Adipose tissue (tissue), 3 donors: ENCODE measurements around the gene NOTUM. TPM values are rescaled to one million over a fixed set of nuclear protein-coding genes. Genes with fewer than 3 reads are reported as not detected.

Source experiments
- H3K27ac ChIP-seq: one replicate; pipeline ENCODE4 v1.5.1; 2013; ENCODE audit warnings: low read depth, low read length
- WGBS, 3 donors: extraction: QIAGEN DNeasy Blood & Tissue Kit; methylation state at CpG; one replicate each; pipeline ENCODE4 v1.1.7; 2013; 5-methylcytosine and 5-hydroxymethylcytosine counted together
- polyA plus RNA-seq, 3 donors: library from polyadenylated mRNA; stranded (reverse); fragments of 200-250 nt; gene quantifications; one replicate each; pipeline ENCODE4 v1.2.3, GENCODE V29; 2013
- donor health status: healthy with polysubstance abuse.
- donor health status: Bipolar disorder and iron deficiency.
- donor health status: healthy.

NOTUM gene
- polyA plus RNA-seq, 3 donors: 0.03 to 0.67 (median 0.31) TPM

DNA sequence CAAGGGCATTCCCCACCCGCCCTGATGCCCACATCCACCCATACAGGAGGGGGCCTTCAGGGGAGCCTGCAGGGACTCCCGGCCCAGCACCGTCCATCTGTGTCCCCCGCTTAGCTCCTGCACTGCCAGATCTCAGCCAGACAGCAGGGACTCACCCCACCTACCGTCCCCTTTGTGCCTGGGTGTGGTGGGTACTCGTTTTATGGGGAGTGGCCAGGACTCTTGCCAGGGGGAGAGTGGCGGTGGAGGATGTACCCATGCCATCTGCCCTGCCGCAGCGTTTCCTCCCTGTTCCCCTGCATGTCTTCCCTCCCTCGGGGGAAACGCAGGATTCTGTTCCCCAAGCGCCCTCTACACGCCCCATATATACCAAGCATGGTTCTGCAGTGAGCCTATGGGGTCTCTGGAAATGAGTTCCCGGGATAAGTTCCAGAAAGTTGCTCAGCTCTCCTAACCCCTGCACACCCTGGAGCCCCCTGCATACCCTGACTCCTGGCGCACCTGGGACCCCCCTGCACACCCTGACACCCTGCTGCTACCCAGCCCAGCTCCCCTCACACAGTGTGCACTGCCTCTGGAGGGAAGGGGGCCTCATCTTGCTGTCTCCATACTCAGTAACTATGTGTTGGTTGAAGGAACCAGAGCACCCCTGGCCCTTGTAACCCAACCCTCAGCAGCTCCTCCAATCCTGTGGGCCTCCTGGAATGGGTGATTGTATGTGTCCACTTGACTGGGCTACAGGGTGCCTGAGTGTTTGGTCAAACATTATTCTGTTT is 29.2 kb downstream of the NOTUM start:
- 30 to 47% (median 35%) methylated on average over 15 of the region's 15 CpGs for WGBS, 3 donors
- H3K27ac ChIP-seq: no peak overlapping the region

DNA sequence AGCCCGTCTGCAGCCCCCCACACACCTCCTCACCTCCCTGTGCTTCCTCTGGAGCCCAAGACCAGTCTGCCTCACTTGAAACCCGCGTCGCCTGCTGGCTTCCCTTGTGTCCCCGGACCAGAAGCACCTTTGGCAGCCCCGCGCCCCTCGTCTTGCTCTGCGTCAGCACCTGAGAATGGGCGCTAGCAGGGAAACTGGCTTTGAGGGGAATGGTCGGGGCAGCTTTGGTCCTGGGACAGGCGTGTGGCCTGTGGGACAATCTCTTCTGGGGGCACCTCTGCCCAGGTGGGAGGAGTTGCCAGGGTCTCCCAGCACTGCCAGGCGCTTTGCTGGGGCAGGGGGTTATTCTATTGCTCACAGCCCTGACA is 29.8 kb downstream of the NOTUM start:
- 63 to 70% (median 65%) methylated on average over 13 of the region's 13 CpGs for WGBS, 3 donors
- no peak overlapping the region for H3K27ac ChIP-seq

DNA sequence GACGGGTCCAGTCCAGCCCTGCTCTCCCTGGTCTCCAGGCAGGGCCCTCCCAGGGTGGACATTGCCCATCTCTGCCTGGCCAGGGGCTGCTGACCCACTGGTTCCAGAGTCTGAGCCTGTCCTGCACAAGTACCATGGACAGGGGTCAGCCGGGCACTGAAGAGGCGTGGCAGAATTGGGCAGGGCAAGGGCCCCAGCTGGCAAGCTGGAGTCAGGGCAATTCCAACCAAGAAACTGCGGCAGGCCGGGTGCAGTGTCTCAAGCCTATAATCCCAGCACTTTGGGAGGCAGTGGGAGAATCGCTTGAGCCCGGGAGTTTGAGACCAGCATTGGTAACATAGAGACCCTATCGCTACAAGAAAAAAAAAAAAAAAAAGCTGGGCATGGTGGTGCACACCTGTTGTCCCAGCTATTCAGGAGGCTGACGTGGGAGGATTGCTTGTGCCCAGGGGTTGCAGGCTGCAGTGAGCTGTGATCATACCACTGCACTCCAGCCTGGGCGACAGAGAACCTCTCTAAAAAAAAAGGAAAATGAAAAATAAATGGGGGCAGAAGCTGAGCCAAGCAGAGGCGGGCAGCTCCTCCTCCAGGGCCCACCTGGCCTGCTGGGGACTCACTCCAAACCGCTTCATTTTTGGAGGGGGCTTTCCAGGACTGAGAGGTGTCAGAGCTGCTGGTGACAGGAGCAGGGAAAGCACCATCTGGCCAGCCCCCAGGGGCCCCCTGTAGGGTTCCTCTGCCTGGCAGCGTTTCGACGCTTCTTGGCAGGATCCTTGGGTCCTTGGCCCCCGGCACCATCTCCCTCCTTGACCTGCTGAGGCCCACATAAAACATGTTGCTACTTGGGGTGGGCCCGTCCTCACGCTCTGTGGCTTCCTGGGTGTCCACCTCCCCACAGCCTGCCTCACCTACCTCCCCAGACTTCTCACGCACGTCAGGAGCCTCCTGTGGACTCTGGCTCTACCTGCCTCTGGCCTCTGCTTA is 30.6 kb downstream of the NOTUM start:
- no peak overlapping the region for H3K27ac ChIP-seq
- 64 to 67% (median 67%) methylated on average over 20 of the region's 20 CpGs for whole genome bisulfite sequencing, 3 donors

DNA sequence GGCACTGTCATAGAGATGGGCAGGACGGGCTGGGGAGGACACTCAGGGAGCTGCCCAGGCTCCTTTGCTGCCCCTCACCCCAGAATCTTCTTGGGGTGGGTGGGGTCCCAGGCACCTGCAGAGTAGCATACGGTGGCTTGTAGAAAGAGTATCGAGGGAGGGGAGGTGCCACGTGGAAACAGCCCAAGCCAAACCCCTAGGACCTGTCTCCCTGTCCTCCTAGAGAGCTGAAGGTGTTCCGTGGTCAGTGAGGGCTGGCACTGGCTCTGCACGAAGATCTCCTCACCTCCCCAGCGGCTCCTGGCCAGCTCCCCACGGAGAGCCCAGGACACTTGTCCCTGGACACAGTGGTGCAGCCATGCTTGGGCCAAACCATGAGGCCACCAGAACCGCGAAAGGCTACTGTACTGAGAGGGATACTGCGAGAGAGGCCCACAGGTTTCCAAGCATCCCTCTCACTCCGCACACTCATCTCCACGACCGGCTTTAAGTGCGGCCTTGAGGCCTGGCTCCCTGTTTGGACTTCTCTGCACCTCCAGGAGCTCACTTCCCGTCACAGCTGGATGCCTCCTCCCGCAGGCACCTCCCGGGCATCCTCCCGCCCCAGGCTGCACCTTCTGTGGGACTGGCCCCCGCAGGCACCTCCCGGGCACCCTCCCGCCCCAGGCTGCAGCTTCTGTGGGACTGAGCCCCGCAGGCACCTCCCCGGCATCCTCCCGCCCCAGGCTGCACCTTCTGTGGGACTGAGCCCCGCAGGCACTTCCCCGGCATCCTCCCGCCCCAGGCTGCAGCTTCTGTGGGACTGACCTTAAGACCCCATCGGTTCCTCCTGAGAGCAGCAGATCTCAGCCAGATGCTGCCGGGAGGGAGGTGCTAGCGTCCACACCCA is 31.5 kb downstream of the NOTUM start:
- 90 to 91% (median 91%) methylated on average over 30 to 31 of the region's 31 CpGs for WGBS, 3 donors
- H3K27ac ChIP-seq: no peak overlapping the region

DNA sequence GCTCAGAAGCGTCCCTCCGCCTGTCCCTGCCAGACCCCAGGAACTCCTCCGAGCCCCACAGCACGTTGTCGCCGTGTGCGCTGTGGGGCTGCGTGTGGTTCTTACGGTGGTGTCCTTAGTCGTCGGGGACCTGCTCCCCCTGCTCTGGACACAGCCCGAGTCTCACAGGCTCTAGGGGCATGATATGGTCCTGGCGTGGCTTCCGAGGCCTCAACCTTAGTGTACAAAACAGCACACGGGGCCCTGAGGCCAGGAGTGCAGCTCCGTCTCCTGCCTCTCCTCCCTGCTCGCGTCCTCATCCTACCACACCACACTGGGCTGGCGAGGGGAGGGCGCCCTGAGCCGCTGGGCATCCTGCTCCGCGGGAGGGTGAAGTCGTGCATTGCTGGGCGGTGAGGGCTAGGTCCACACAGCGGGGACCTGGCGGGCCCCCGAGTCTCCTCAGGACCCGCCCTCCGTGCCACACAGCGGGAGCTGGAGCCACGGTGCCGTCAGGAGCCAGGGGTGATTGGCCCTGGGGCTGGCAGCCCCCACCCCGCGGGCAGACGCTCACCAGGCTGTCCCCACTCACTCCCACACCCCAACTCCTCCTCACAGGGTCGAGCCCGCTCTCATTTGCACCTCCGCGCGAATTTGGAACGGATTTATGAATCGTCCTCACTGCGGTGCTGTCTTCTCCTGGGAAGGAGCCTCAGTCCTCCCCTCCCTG is 32.3 kb downstream of the NOTUM start:
- H3K27ac ChIP-seq: no peak overlapping the region
- WGBS, 3 donors: 33 to 41% (median 37%) methylated on average over 43 to 44 of the region's 44 CpGs

DNA sequence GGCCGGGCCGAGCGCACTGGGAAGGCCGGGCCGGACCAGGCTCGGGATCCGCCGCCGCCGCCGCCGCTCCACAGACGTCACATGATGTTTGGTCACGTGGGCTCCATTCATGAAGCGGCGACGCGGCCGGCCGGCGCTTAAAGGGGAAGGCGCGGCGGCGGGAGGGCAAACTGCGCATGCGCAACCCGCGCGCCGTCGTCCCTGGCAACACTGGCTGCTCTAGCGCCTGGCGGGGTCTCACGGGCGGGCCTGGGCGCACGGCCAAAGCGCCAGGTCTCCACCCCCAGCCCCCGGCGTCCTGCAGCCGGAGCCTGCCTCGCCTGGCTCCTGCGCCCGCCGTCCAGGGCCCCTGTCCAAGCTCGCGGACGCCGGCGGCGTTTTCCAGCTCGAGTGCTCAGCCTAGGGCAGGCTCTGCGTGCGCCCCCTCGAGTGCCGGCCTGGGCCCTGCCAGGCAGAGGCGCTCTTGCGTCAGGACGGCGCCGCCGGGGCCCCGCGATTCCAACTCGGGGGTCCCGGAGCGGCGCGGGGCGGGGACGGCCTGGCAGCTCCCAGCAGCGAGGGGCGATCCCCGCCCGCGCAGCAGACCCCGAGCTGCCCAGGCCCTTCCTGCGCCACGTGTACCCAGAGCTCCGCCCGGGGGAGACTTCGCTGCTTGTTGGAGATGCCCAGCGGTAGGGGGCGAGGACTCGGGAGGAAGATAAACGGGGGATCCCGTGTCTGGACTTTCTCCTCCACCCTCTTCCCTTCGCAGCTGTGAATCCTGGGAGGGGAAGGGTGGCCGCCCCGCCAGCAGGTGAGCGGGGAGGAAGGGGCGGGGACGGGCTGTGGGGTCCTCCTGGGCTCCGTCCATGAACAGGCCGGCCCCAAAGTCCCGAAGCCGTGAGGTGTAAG is 33.1 kb downstream of the NOTUM start, which contains the start of gene MAFG:
TSS of gene MAFG (minus strand) at position 83 of the 891 bp plus-strand sequence. CDS start 4,550 bp downstream, outside the sequence.
- H3K27ac ChIP-seq: peak within 1 kb of the TSS; percentile 83
- WGBS, 3 donors: 1% methylated on average over 76 to 98 of the region's 98 CpGs

DNA sequence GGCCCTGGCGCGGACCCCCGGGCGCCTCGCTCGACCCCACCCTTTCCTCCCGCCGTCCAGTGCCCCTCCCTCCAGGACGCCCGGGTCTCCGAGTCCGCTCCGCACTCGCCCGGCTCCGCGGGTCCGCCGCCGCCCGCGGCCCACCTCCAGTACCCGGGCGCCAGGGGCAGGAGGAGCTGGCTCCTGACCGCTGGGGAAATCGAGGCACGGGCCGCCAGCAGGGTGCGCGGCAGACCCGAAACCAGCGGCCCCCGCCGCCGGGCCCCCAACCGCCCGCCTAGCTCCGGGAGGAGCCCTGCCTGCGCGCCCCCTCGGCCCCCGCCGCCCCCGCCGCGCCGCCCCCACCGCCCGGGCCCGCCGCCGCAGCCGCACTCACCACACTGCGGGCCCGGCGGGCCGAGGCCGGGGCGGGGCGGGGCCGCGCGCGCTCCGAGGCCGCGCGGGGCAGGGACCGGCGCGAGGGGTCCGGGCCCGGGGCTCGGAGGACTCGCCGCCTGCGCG is 33.8 kb downstream of the NOTUM start:
- 0 to 1% (median 0%) methylated on average over 18 to 70 of the region's 78 CpGs for WGBS, 3 donors
- peak overlapping the region; percentile 83 for H3K27ac ChIP-seq

DNA sequence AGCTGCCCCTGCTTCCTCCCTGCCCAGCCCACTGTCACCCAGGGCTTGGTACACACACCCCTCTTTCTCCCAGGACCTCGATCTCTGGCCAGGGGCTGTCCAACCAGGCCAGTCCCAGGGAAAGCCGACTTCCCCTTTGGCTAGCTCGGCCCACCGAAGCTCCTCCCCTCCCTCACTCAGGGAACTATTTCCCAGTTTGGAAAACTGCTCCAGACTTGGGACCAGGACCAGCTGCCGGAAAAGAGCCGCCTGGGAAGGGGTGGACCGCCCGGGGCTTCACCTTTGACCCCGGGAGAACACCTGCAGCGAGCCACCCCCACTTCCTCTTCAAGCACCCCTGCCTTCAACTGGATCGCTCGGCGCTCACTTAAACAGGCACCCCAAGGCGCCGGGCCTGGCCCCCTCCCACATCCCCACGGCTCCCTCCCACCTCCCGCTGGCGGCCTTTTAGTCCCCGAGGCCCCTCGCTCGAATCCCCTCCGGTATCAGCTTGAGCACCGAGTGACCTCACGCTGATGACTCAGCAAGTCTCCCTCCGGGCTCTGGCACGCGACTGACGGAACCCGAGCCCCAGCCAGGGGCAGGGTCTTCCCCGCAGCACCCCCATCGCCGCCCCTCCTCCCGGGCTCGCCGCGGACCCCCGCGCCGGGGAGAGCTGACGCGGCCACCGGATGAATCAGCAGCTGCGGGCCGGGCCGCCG is 34.4 kb downstream of the NOTUM start:
- 0 to 1% (median 1%) methylated on average over 35 to 46 of the region's 46 CpGs for WGBS, 3 donors
- H3K27ac ChIP-seq: peak overlapping the region; percentile 83

DNA sequence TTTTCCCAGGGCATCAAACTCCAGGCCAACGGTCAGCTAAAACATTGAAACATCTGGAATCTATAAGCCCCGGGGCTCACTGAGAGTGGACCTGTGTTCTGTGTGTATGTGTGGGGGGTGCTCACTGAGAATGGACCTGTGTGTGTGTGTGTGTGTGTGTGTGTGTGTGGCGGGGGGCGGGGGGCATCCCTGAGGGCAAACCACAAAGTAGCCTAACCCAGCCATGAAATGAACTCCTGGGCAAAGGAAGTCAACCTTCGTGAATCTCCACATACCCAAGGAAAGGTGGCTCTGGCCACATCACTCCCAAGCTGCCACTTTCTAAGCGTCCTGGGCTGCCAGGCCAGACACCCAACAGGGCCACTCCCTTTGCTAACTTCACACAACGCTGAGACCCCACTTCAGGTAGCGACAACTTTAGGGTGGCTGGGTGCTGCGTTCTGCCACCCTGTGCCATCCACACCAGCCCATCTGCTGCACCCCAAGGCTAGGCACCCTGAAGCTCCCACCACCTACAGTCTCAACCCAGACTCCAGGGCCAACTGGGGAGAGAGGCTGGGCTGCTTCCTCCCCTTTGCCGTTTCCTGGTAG is 35.0 kb downstream of the NOTUM start:
- WGBS, 3 donors: 51 to 58% (median 54%) methylated on average over 10 of the region's 10 CpGs

DNA sequence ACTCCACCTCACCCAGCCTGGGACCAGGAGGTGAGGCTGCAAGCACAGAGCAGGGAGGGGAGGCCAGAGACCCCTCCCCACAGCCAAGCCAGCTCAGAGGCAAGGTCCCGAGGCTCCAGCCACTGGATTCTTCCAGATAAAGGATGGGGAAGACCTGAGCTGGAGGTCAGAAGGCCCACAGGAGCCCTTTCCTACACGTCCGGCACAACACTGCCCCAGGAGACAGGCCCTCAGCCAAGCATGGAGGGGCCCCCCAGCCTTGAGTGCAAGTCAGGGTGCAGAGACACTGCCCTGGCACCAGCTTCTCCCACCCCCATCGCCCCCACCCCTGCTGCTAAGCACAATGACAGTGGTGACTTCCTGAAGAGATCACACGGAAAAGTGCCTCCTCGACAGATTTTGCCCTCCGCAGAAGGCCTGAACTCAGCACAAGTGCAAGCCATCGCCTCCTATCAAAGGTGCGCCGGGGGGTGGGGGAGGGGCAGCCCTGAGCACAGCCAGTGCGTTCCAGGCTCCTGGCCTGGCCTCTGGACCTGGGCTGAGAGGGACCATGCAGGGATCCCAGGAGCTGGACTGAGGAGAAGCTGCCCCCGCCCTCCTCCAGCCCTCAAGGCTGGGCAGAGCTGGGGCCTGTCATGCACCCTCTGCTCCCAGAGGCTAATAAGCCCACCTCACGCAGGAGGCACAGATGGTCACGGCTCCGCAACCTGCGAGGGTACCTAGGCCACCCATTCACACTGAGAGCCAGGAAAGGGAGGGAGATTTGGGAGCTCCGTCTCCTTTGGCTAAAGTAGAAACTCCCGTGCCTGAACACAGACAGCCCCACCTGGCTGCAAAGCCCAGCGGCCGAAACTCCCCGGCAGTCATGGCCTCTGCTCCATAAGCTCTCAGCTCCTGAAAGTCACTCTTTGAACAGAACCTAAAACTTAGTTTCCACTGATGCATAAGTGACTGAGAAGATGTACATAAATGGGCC is 36.1 kb downstream of the NOTUM start:
- H3K27ac ChIP-seq: no peak overlapping the region

More for the DNA sequence above, 35.0 kb downstream of the NOTUM start:
- peak overlapping the region; percentile 56 for H3K27ac ChIP-seq

DNA sequence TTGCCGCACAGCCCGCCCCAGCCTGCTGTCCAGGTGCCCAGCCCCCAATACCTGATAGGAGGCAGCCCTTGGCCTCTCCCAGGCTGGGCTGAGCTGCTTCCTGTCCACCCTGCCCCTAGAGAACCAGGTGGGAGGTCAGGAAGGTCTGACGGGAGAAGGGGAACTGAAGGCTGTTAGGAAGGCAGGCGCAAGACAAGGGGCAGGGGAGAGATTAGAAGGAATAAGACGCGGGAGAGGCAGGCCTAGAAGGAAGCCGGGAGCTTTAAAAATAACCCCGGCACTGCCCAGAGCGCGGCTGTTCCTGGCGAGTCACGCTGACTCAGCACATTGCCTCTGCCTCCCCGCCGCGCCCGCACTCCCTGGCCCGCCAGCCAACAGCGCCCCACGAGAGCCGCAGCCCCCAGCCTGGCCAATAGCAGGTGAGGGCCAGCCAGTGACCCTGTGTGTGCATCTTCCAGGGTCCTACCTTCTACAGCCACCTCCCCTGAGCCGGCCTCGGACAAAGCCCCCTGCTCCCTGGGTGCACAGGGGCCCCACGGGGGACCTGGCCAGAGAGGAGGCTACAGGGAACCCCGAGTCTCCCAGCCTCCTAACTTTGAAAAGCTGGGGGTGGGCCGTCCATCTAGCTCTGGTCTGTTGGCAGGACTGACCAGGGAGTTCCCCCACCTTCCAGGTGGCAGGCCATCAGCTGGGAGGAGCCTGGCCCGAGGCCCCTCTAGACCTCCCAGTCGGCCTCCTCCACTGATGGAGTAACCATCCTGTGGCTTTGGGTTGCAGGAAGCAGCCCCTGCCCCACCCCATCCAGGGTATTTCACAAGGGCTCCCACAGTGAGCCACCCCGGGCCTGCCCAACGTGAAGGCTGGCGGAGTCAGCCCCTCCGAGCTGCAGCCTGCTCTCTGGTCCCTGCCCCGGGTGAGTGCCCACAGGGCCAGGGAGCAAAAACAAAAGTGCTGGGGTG is 37.4 kb downstream of the NOTUM start:
- 16 to 28% (median 18%) methylated on average over 31 to 32 of the region's 32 CpGs for WGBS, 3 donors
- no peak overlapping the region for H3K27ac ChIP-seq

More for the DNA sequence above, 36.1 kb downstream of the NOTUM start:
- 57 to 71% (median 60%) methylated on average over 21 of the region's 21 CpGs for WGBS, 3 donors

DNA sequence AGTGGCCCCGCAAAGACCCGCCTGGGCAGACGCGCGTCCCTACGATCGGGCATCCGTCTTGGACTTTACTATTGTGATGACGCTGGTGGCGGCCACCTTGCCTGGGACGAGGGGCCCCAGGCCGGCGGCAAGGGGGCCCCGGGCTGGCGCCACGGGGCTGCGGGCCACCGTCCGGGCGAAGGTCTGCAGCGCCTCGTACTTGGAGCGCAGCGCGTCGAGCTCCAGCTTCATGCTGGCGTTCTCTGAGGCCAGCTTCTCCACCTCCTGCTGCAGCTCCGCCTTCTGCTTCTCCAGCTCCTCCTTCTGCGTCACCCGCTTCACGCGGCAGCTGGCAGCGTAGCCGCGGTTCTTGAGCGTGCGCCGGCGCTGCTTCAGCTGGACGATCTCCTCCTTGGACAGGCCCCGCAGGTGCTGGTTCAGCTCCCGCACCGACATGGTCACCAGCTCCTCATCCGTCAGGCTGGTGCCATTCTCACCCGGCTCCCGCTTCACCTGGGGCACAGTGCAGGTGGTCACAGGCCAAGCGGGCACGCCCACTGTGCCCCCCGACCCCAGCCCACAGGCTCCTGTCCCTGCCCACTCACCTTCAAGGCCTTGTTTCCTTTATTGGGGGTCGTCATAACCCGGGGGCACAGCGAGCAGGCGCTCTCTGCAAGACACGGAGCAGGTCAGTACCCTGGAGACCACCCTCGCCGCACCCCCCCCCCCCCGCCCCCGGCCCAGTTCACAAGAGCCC is 38.3 kb downstream of the NOTUM start:
- no peak overlapping the region for H3K27ac ChIP-seq
- WGBS, 3 donors: 86 to 91% (median 86%) methylated on average over 46 to 58 of the region's 58 CpGs

DNA sequence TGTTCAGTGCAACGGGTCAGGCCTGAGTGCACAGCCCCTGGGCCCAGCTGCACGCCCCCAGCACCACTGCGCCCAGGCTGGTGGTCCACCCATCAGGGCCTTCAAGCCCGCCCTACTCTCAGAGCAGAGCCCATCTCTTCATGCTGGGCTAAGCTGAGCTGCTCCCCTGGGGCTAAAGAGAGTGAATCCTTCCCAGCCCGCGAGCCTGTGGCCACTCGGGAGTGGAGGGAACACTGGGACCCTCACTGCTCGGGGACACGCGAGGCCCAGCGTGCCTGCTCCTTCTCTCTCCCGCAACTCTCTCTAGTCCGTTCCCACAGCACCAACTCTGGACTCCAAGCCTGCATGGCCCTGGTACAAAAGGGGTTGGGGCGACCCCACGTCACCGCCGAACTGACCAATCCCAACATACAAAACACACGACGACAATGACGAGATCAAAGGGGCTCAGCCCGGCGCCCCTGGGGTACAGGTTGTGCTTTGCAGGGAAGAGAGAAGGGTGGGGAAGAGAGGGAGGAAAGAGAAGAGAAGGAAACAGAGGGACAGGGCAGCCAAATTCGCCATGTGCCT is 38.9 kb downstream of the NOTUM start:
- 89 to 93% (median 93%) methylated on average over 23 of the region's 23 CpGs for WGBS, 3 donors
- H3K27ac ChIP-seq: no peak overlapping the region
